Astrocyte (in vitro differentiated cells and primary cell): Measurements from ENCODE around the gene TMEM161A. TPM values are rescaled to one million over a fixed set of nuclear protein-coding genes. Genes with fewer than 3 reads are reported as not detected.

ENCODE experiments used
- DNase-seq: peaks from one replicate; pipeline ENCODE4 v3.0.0-alpha.2; 2010; ENCODE audit warnings: low read depth
- FAIRE-seq: peaks from 2 replicates; lab custom pipeline; 2011; peaks lifted over from hg19 to GRCh38; lab: Jason Lieb, UNC
- H2AFZ ChIP-seq: 2 replicates; pipeline ENCODE4 v1.6.0; 2012; ENCODE audit warnings: low read depth, low read length, inconsistent platforms
- H3K27ac ChIP-seq: 2 replicates; pipeline ENCODE4 v1.5.1; 2011; ENCODE audit warnings: low read depth, low read length, inconsistent platforms
- H3K27me3 ChIP-seq: 2 replicates; pipeline ENCODE4 v1.6.0; 2011; ENCODE audit warnings: low read length, inconsistent platforms; ENCODE audit not compliant: insufficient read depth
- H3K36me3 ChIP-seq: 2 replicates; pipeline ENCODE4 v1.5.1; 2011; ENCODE audit warnings: low read length, inconsistent platforms; ENCODE audit not compliant: insufficient read depth
- H3K4me1 ChIP-seq: 2 replicates; pipeline ENCODE4 v1.5.1; 2011; ENCODE audit warnings: low read length, inconsistent platforms; ENCODE audit not compliant: insufficient read depth
- H3K4me2 ChIP-seq: 2 replicates; pipeline ENCODE4 v1.6.0; 2012; ENCODE audit warnings: low read length, inconsistent platforms
- H3K4me3 ChIP-seq: 2 replicates; pipeline ENCODE4 v1.5.1; 2011; ENCODE audit warnings: low read depth, mild to moderate bottlenecking, low read length, inconsistent platforms; ENCODE audit not compliant: insufficient read depth
- H3K79me2 ChIP-seq: 2 replicates; pipeline ENCODE4 v1.6.0; 2012; ENCODE audit warnings: mild to moderate bottlenecking, low read length, inconsistent platforms; ENCODE audit not compliant: insufficient read depth
- H3K9ac ChIP-seq: 2 replicates; pipeline ENCODE4 v1.6.0; 2012; ENCODE audit warnings: mild to moderate bottlenecking, low read length, inconsistent platforms
- H3K9me3 ChIP-seq: 2 replicates; pipeline ENCODE4 v1.5.1; 2012; ENCODE audit warnings: low read depth, mild to moderate bottlenecking, low read length, inconsistent platforms; ENCODE audit not compliant: insufficient read depth
- H4K20me1 ChIP-seq: 2 replicates; pipeline ENCODE4 v1.6.0; 2012; ENCODE audit warnings: low read length, inconsistent platforms; ENCODE audit not compliant: insufficient read depth
- H3K27ac Mint-ChIP-seq: one replicate; pipeline ENCODE4 v1.8.0; 2021; ENCODE audit warnings: mild to moderate bottlenecking, mixed read lengths; ENCODE audit not compliant: unreplicated experiment
- H3K27me3 Mint-ChIP-seq: one replicate; pipeline ENCODE4 v1.8.0; 2021; ENCODE audit warnings: low read depth, mixed read lengths; ENCODE audit not compliant: unreplicated experiment
- H3K36me3 Mint-ChIP-seq: one replicate; pipeline ENCODE4 v1.8.0; 2021; ENCODE audit warnings: low read depth, mixed read lengths; ENCODE audit not compliant: unreplicated experiment
- H3K4me1 Mint-ChIP-seq: one replicate; pipeline ENCODE4 v1.8.0; 2021; ENCODE audit warnings: low read depth, mixed read lengths; ENCODE audit not compliant: unreplicated experiment
- H3K4me3 Mint-ChIP-seq: one replicate; pipeline ENCODE4 v1.8.0; 2021; ENCODE audit warnings: mild to moderate bottlenecking, moderate library complexity, mixed read lengths; ENCODE audit not compliant: unreplicated experiment
- H3K9me3 Mint-ChIP-seq: one replicate; pipeline ENCODE4 v1.8.0; 2021; ENCODE audit warnings: mild to moderate bottlenecking, mixed read lengths; ENCODE audit not compliant: unreplicated experiment
- EZH2 ChIP-seq: IDR thresholded peaks from 2 replicates; pipeline ENCODE4 v1.6.1; 2012; ENCODE audit warnings: mild to moderate bottlenecking, low read length, inconsistent platforms; ENCODE audit not compliant: insufficient read depth
- total RNA-seq: library from RNA; stranded (reverse); gene quantifications from 2 replicates; pipeline ENCODE4 v1.2.1, GENCODE V29; 2021
- TF ChIP-seq, protein P1 (sequence below): IDR thresholded peaks from 2 replicates; pipeline ENCODE4 v1.5.1; 2011; ENCODE audit warnings: low read depth, mild to moderate bottlenecking, inconsistent platforms, low read length, moderate library complexity; ENCODE audit not compliant: insufficient read depth

TMEM161A gene
- total RNA-seq, 1 donor from 2014 or later: 27.2 TPM

- no peak for FAIRE-seq
- peaks cover 9% of the 10 kb centered on the region for H3K9me3 Mint-ChIP-seq
- H3K79me2 ChIP-seq: no peaks in the 10 kb centered on the region
- TF ChIP-seq, protein P1, sequence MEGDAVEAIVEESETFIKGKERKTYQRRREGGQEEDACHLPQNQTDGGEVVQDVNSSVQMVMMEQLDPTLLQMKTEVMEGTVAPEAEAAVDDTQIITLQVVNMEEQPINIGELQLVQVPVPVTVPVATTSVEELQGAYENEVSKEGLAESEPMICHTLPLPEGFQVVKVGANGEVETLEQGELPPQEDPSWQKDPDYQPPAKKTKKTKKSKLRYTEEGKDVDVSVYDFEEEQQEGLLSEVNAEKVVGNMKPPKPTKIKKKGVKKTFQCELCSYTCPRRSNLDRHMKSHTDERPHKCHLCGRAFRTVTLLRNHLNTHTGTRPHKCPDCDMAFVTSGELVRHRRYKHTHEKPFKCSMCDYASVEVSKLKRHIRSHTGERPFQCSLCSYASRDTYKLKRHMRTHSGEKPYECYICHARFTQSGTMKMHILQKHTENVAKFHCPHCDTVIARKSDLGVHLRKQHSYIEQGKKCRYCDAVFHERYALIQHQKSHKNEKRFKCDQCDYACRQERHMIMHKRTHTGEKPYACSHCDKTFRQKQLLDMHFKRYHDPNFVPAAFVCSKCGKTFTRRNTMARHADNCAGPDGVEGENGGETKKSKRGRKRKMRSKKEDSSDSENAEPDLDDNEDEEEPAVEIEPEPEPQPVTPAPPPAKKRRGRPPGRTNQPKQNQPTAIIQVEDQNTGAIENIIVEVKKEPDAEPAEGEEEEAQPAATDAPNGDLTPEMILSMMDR: no peak
- no peak for TF ChIP-seq EZH2
- no peak overlapping the region for H2AFZ ChIP-seq
- H3K4me3 ChIP-seq: no peak overlapping the region
- H3K4me1 Mint-ChIP-seq: no peaks in the 10 kb centered on the region
- no peaks in the 10 kb centered on the region for H3K27me3 ChIP-seq
- H4K20me1 ChIP-seq: no peaks in the 10 kb centered on the region
- DNase-seq: no peak
- H3K27ac Mint-ChIP-seq: no peak overlapping the region
- no peak overlapping the region for H3K4me3 Mint-ChIP-seq
- H3K4me2 ChIP-seq: no peak overlapping the region
- no peaks in the 10 kb centered on the region for H3K9me3 ChIP-seq
- no peaks in the 10 kb centered on the region for H3K4me1 ChIP-seq
- no peaks in the 10 kb centered on the region for H3K27me3 Mint-ChIP-seq
- H3K27ac ChIP-seq: no peak overlapping the region
- H3K36me3 ChIP-seq: no peaks in the 10 kb centered on the region
- H3K36me3 Mint-ChIP-seq: peaks cover 24% of the 10 kb centered on the region
- H3K9ac ChIP-seq: no peak overlapping the region
These were observed 15.4 kb downstream of the TMEM161A start for GRCh38 chr19:19122902-19123301.

DNA sequence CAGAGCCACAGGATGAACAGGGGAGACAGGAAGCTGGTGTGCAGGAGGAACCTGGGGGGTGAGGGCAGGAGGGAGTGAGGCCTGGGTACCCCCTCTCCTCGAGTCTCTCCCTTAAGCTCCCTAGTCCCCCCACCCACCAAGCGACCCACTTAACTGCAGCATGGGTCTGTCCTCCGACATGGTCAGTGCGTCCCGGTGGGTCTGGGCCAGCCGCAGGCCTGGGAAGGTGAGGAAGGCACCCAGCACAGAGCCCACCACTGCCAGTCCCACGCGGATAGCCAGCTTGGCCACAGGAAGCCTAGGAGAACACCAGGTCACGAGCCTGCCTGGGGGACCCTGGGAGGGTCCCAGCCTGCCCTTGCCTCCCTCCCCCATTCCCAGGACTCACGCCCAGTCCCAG is 16.9 kb downstream of the TMEM161A start:
- Histone ChIP-seq H3K79me2 (no peaks in the 10 kb centered on the region), H4K20me1 (no peaks in the 10 kb centered on the region), H3K27me3 (no peaks in the 10 kb centered on the region), H3K9me3 (no peaks in the 10 kb centered on the region), H2AFZ (no peak overlapping the region), H3K27ac (no peak overlapping the region), H3K4me3 (no peak overlapping the region), H3K4me1 (no peaks in the 10 kb centered on the region), H3K36me3 (no peaks in the 10 kb centered on the region), H3K9ac (no peak overlapping the region), H3K4me2 (no peak overlapping the region)
- Mint-ChIP-seq H3K27ac (no peak overlapping the region), H3K4me1 (no peaks in the 10 kb centered on the region), H3K36me3 (peaks cover 21% of the 10 kb centered on the region), H3K9me3 (peaks cover 9% of the 10 kb centered on the region), H3K27me3 (no peaks in the 10 kb centered on the region), H3K4me3 (no peak overlapping the region)
- DNase-seq: no peak
- no peak for FAIRE-seq
- TF ChIP-seq, protein P1: no peak
- no peak for TF ChIP-seq EZH2

GRCh38 chr19:19120308-19121231 is 17.7 kb downstream of the TMEM161A start:
- H3K36me3 ChIP-seq: no peaks in the 10 kb centered on the region
- Mint-ChIP-seq H3K27ac (no peak overlapping the region), H3K4me1 (no peaks in the 10 kb centered on the region), H3K9me3 (peaks cover 9% of the 10 kb centered on the region), H3K27me3 (no peaks in the 10 kb centered on the region), H3K4me3 (no peak overlapping the region), H3K36me3 (peaks cover 18% of the 10 kb centered on the region)
- no peaks in the 10 kb centered on the region for H3K27me3 ChIP-seq
- no peaks in the 10 kb centered on the region for H3K79me2 ChIP-seq
- no peak overlapping the region for H3K27ac ChIP-seq
- no peak overlapping the region for H3K4me3 ChIP-seq
- no peaks in the 10 kb centered on the region for H3K4me1 ChIP-seq
- no peak overlapping the region for H3K9ac ChIP-seq
- H3K9me3 ChIP-seq: no peaks in the 10 kb centered on the region
- peak; percentile 55 for DNase-seq
- no peaks in the 10 kb centered on the region for H4K20me1 ChIP-seq
- peak overlapping the region; percentile 41 for H3K4me2 ChIP-seq
- FAIRE-seq: no peak
- TF ChIP-seq EZH2: no peak
- TF ChIP-seq, protein P1: no peak
- H2AFZ ChIP-seq: peak overlapping the region; percentile 47
